ENCODE data around the gene SEPTIN5.
A peak's percentile ranks its signal among the peaks of the same experiment; 100 is the strongest.

The SEPTIN5 gene

GRCh38 chr22:19667872-19668740 is 46.2 kb upstream of the SEPTIN5 start:
- TF ChIP-seq, protein P1, sequence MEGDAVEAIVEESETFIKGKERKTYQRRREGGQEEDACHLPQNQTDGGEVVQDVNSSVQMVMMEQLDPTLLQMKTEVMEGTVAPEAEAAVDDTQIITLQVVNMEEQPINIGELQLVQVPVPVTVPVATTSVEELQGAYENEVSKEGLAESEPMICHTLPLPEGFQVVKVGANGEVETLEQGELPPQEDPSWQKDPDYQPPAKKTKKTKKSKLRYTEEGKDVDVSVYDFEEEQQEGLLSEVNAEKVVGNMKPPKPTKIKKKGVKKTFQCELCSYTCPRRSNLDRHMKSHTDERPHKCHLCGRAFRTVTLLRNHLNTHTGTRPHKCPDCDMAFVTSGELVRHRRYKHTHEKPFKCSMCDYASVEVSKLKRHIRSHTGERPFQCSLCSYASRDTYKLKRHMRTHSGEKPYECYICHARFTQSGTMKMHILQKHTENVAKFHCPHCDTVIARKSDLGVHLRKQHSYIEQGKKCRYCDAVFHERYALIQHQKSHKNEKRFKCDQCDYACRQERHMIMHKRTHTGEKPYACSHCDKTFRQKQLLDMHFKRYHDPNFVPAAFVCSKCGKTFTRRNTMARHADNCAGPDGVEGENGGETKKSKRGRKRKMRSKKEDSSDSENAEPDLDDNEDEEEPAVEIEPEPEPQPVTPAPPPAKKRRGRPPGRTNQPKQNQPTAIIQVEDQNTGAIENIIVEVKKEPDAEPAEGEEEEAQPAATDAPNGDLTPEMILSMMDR (IDR thresholded peaks at IDR 0.05; ENCODE audit: unreplicated experiment in 3 of 3): no peak
- H3K4me1 Mint-ChIP-seq: peaks cover 51% of the 10 kb centered on the region
- H3K27ac Mint-ChIP-seq: peak overlapping the region in 2 of 3 experiments; percentile 78 to 97
- H3K36me3 Mint-ChIP-seq (ENCODE audit: low read depth): no peaks in the 10 kb centered on the region
- H3K27me3 Mint-ChIP-seq (ENCODE audit: low read depth): peaks cover 11% of the 10 kb centered on the region
- H3K4me3 Mint-ChIP-seq: no peak overlapping the region
- peaks cover 1% of the 10 kb centered on the region for H3K9me3 Mint-ChIP-seq

- H3K4me1 Mint-ChIP-seq: peaks cover 44% of the 10 kb centered on the region
- peaks cover 14% of the 10 kb centered on the region for H3K27me3 Mint-ChIP-seq (ENCODE audit: low read depth)
- peak overlapping the region in 1 of 3 experiments; percentile 78 for H3K27ac Mint-ChIP-seq
- TF ChIP-seq, protein P1 (IDR thresholded peaks at IDR 0.05; ENCODE audit: unreplicated experiment in 3 of 3): no peak
- no peak overlapping the region for H3K4me3 Mint-ChIP-seq
- H3K36me3 Mint-ChIP-seq (ENCODE audit: low read depth): no peaks in the 10 kb centered on the region
- H3K9me3 Mint-ChIP-seq: peaks cover 3% of the 10 kb centered on the region
Measured at GRCh38 chr22:19668748-19669147, 45.6 kb upstream of the SEPTIN5 start.

- TF ChIP-seq, protein P1 (IDR thresholded peaks at IDR 0.05; ENCODE audit: unreplicated experiment in 3 of 3): no peak
- H3K4me1 Mint-ChIP-seq: peaks cover 42% of the 10 kb centered on the region
- H3K27me3 Mint-ChIP-seq (ENCODE audit: low read depth): peaks cover 14% of the 10 kb centered on the region
- no peaks in the 10 kb centered on the region for H3K36me3 Mint-ChIP-seq (ENCODE audit: low read depth)
- H3K9me3 Mint-ChIP-seq: peaks cover 7% of the 10 kb centered on the region
- H3K4me3 Mint-ChIP-seq: no peak overlapping the region
- H3K27ac Mint-ChIP-seq: no peak overlapping the region
Measured at GRCh38 chr22:19669570-19669969, 44.7 kb upstream of the SEPTIN5 start.

DNA sequence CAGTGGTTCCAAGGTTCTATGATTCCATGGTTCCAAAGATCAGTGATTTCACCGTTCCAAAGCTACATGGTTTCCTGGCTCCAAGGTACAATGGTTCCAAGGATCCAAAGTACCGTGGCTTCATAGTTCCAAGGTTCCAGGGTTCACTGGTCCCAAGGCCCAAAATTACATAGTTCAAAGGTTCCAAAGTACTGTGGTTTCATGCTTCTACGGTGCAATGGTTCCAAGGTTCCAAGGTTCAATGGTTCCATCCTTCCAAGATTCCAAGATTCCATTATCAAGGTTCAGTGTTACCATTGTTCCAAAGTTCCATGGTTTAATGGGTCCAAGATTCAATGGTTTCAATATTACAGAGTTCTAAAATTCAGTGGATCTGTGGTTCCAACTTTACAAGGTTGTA is 43.0 kb upstream of the SEPTIN5 start:
- H3K36me3 Mint-ChIP-seq (ENCODE audit: low read depth): no peaks in the 10 kb centered on the region
- H3K9me3 Mint-ChIP-seq: peaks cover 7% of the 10 kb centered on the region
- H3K4me1 Mint-ChIP-seq: peaks cover 43% of the 10 kb centered on the region
- H3K27me3 Mint-ChIP-seq (ENCODE audit: low read depth): peaks cover 10% of the 10 kb centered on the region
- TF ChIP-seq, protein P1 (IDR thresholded peaks at IDR 0.05; ENCODE audit: unreplicated experiment in 3 of 3): no peak
- H3K4me3 Mint-ChIP-seq: no peak overlapping the region
- no peak overlapping the region for H3K27ac Mint-ChIP-seq

- Mint-ChIP-seq H3K9me3 (peaks cover 7% of the 10 kb centered on the region), H3K4me3 (no peak overlapping the region), H3K27me3 (ENCODE audit: low read depth) (peaks cover 6% of the 10 kb centered on the region), H3K36me3 (ENCODE audit: low read depth) (no peaks in the 10 kb centered on the region), H3K27ac (no peak overlapping the region), H3K4me1 (peaks cover 36% of the 10 kb centered on the region)
- TF ChIP-seq, protein P1 (IDR thresholded peaks at IDR 0.05; ENCODE audit: unreplicated experiment in 3 of 3): no peak
Measured at GRCh38 chr22:19672054-19672776, 42.1 kb upstream of the SEPTIN5 start.
